Measurements from ENCODE around the gene DPYD.
A peak's percentile ranks its signal among the peaks of the same experiment; 100 is the strongest.

DPYD gene

DNA sequence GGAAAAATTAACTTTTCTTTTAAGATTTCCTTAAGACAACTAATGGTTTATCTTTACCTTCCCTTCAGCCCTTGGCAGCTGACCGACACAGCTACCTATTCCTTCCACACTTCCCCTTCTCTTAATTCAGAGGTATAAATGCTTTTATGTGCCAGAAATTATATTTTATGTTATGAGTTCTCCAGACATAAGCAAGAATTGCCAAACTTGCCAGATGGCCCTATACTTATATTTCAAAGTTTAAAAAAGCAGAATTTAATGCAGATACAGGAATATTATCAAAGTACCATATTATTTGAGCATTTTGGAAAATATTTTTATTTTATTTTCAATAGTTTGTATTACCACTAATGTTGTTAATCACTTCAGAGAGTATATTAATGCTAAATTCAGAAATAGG lies 754.2 kb downstream of the DPYD start:
- DNase-seq (ENCODE audit: low spot score) = no peak
- TF ChIP-seq, protein P1, sequence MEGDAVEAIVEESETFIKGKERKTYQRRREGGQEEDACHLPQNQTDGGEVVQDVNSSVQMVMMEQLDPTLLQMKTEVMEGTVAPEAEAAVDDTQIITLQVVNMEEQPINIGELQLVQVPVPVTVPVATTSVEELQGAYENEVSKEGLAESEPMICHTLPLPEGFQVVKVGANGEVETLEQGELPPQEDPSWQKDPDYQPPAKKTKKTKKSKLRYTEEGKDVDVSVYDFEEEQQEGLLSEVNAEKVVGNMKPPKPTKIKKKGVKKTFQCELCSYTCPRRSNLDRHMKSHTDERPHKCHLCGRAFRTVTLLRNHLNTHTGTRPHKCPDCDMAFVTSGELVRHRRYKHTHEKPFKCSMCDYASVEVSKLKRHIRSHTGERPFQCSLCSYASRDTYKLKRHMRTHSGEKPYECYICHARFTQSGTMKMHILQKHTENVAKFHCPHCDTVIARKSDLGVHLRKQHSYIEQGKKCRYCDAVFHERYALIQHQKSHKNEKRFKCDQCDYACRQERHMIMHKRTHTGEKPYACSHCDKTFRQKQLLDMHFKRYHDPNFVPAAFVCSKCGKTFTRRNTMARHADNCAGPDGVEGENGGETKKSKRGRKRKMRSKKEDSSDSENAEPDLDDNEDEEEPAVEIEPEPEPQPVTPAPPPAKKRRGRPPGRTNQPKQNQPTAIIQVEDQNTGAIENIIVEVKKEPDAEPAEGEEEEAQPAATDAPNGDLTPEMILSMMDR (IDR thresholded peaks at IDR 0.05; ENCODE audit: extremely low read depth, missing control alignments) = no peak

DNA sequence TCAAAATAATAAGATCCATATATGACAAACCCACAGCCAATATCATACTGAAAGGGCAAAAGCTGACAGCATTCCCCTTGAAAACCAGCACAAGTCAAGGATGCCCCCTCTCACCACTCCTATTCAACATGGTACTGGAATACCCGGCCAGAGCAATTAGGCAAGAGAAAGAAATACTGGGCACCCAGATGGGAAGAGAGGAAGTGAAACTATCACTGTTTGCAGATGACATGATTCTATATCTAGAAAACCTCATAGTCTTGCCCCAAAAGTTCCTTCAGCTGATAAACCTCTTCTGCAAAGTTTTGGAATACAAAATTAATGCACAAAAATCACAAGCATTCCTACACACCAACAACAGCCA lies 756.6 kb downstream of the DPYD start:
- no peak for DNase-seq (ENCODE audit: low spot score)
- TF ChIP-seq, protein P1 (IDR thresholded peaks at IDR 0.05; ENCODE audit: extremely low read depth, missing control alignments) = no peak

DNA sequence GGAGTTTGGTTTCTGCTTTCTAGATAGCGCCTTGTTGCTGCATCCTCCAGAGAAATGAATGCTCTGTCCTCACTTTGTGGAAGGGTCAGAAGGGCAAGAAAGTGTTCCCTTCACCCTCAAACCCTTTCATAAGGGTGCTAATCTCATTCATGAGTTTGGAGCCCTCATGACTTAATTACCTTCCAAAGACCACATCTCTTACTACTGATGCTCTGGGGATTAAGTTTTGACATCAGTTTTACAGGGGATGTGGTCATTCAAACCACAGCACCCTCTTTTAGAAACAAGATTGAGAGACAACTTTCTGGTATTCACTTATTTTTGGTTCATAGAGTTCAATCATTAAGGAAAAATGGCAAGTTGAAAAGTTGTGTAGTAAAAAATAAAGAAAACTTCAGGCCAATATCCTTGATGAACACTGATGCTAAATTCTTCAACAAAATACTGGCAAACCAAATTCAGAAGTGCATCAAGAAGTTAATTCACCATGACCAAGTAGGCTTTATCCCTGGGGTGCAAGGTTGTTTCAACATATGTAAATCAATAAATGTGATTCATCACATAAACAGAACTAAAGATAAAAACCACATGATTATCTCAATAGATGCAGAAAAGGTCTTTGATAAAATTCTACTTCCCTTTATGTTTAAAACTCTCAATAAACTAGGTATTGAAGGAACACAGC lies 757.1 kb downstream of the DPYD start:
- no peak for DNase-seq (ENCODE audit: low spot score)
- TF ChIP-seq, protein P1 (IDR thresholded peaks at IDR 0.05; ENCODE audit: extremely low read depth, missing control alignments) = no peak

DNA sequence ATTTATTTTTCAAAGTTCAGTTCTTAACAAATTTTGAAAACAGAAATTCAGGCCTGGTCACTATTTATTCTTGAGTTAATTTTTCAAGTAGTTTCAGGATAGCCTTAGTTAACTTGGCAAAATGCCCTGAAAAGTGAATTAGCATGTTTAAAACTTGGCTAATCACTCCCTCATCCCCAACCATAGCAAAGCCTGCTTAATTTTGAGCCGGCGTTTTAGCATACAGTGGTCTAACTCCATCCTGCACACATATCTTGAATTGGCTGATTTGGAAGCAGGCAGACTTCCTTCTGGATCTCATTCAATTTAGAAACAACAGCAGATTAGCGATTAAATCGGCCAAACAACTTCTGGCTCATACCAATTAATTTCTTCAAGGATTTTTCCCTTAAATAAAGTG lies 760.0 kb downstream of the DPYD start:
- TF ChIP-seq, protein P1 (IDR thresholded peaks at IDR 0.05; ENCODE audit: extremely low read depth, missing control alignments) = no peak
- DNase-seq (ENCODE audit: low spot score) = no peak

DNA sequence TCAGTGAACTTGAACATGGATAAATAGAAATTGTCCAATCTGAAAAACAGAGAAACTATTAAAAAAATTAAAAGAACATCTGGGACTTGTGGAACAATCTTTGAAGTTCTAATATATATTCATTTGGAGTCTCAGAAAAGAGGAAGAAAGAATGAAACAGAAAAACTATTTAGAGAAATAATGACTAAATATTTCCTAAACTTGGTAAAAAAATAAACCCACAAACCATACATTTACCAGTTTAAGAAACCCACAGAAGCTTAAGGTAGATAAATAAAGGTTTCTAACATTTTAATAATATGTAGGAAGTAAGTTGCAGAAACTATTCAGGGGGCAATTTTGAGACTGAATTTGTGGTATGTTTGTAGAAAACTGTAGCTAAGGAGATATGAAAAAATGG lies 761.5 kb downstream of the DPYD start:
- TF ChIP-seq, protein P1 (IDR thresholded peaks at IDR 0.05; ENCODE audit: extremely low read depth, missing control alignments) = no peak
- DNase-seq (ENCODE audit: low spot score) = peak; percentile 3

DNA sequence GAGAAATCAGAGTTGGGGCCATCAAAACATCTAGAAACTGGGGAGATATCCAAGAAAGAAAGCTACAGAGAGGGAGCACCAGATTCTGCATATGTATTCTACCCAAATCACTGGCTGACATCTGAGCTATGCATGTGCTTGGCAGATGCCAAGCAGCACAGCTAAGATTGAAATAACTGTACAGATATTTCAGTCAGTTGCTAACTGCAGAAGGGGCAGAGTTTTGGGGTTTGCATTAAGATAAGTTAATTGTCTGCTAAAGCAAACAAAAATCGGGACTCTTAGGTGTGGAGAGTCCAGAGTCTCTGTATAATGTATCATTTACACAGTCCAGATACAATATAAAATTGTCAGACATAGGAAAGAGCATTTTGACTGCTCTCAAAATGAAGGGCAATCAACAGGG lies 762.1 kb downstream of the DPYD start:
- TF ChIP-seq, protein P1 (IDR thresholded peaks at IDR 0.05; ENCODE audit: extremely low read depth, missing control alignments) = no peak
- DNase-seq (ENCODE audit: low spot score) = no peak

DNA sequence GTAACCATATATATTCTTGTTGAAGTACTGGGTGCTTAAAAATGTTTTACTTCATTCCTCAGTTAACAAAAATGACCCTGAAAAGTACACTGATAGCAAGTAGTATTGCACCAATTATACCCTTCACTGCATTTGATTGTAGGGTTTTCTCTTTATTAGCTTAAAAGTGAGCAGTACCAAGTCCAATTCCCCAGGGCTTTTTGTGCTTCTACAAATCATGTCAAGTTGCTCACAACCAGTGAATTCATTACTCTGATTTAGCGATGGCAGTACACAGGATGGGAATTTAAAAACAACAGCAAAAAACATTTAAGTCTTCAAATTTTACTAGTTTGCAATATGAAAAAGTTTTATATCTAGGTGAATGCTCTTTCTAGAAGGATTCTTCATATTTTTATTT lies 762.8 kb downstream of the DPYD start:
- TF ChIP-seq, protein P1 (IDR thresholded peaks at IDR 0.05; ENCODE audit: extremely low read depth, missing control alignments) = no peak
- no peak for DNase-seq (ENCODE audit: low spot score)

All from GM20000 (cell line).